HPDE6-E6E7 (cell line): Measurements from ENCODE around the gene FAXC.
"Not testable (repeated sequence)": the region's sequence is repeated elsewhere in the genome, so short reads cannot be mapped to it uniquely, and the experiment has no call there.

ENCODE experiments used
- DNase-seq: peaks from one replicate; pipeline ENCODE4 v3.0.0; 2011; ENCODE audit warnings: missing footprints; ENCODE audit errors: extremely low spot score

Gene FAXC

GRCh38 chr6:99341862-99342455 lies 7.5 kb downstream of the FAXC start:
- DNase-seq: no peak

- no peak for DNase-seq
Measured at GRCh38 chr6:99338188-99338587, 11.3 kb downstream of the FAXC start.

GRCh38 chr6:99335298-99335697 lies 14.2 kb downstream of the FAXC start:
- DNase-seq: not testable (repeated sequence)

- peak; percentile 45 for DNase-seq
Measured at GRCh38 chr6:99334526-99335127, 14.8 kb downstream of the FAXC start.

GRCh38 chr6:99333068-99333467 lies 16.4 kb downstream of the FAXC start:
- no peak for DNase-seq

- no peak for DNase-seq
Measured at GRCh38 chr6:99331531-99331930, 17.9 kb downstream of the FAXC start.

- peak; percentile 63 for DNase-seq
Measured at GRCh38 chr6:99330159-99330558, 19.3 kb downstream of the FAXC start.

GRCh38 chr6:99324996-99325395 lies 24.5 kb downstream of the FAXC start:
- DNase-seq: no peak

- no peak for DNase-seq
Measured at GRCh38 chr6:99318566-99318965, 30.9 kb downstream of the FAXC start.

GRCh38 chr6:99312354-99312753 lies 37.1 kb downstream of the FAXC start:
- no peak for DNase-seq

GRCh38 chr6:99310553-99310952 lies 38.9 kb downstream of the FAXC start:
- DNase-seq: no peak

GRCh38 chr6:99309557-99309956 lies 39.9 kb downstream of the FAXC start:
- DNase-seq: no peak

GRCh38 chr6:99308788-99309187 lies 40.7 kb downstream of the FAXC start:
- no peak for DNase-seq

- no peak for DNase-seq
Measured at GRCh38 chr6:99307295-99307907, 42.1 kb downstream of the FAXC start.

- no peak for DNase-seq
Measured at GRCh38 chr6:99306341-99306740, 43.1 kb downstream of the FAXC start.

- DNase-seq: no peak
Measured at GRCh38 chr6:99305021-99305554, 44.4 kb downstream of the FAXC start.

GRCh38 chr6:99297415-99297814 lies 52.1 kb downstream of the FAXC start:
- no peak for DNase-seq

- DNase-seq: no peak
Measured at GRCh38 chr6:99297006-99297405, 52.5 kb downstream of the FAXC start.

- DNase-seq: no peak
Measured at GRCh38 chr6:99296261-99296660, 53.2 kb downstream of the FAXC start.

GRCh38 chr6:99295276-99295675 lies 54.2 kb downstream of the FAXC start:
- DNase-seq: no peak

GRCh38 chr6:99294786-99295185 lies 54.7 kb downstream of the FAXC start:
- no peak for DNase-seq

GRCh38 chr6:99289701-99290100 lies 59.8 kb downstream of the FAXC start:
- DNase-seq: no peak

GRCh38 chr6:99288668-99289067 lies 60.8 kb downstream of the FAXC start:
- DNase-seq: no peak
